NCI-H2196 treated with DMSO at 0.1 percent for 48 hours (cell line): ENCODE data around the gene MIEN1.
"Not testable (repeated sequence)": the region's sequence is repeated elsewhere in the genome, so short reads cannot be mapped to it uniquely, and the experiment has no call there.

ENCODE experiments used
- DNase-seq: peaks from one replicate; lab custom pipeline; 2025; ENCODE audit not compliant: unreplicated experiment; lab: John Stamatoyannopoulos, UW

The MIEN1 gene

DNA sequence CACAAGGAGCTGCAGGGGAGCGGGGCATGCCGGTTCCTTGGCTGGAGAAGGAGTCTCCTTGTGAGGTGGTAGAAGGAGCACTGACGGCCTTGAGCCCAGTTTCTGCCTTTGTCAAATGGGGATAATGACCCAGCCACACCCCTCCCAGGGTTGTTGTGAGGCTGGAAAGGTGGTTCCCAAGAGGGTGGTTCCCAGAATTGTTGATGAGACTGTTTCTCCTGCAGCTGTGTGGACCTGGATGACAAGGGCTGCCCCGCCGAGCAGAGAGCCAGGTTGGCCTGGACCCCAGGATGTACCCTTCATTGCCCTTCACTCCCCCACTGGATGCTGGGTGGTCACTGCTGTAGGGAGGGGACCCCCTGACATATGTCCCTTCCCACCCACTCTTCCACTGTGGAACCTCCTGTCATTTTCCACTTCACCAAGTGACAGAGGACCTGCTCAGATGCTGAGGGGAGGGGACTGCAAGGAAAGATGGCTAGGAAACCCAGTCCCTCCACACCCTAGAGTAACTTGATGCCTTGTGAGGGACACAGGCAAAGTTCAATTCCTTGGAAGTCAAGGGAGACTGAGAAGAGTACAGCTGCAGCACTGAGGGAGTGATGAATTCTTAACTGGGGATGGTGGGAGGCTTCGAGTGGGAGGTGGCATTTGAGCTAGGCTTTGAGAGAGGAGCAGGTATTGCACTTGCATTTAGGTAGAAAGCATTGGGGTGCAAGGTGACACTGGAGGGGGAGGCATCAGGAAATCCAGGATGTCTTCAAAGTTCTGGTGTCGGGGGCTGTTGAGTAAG, 10.6 kb downstream of the MIEN1 start:
- DNase-seq = no peak

DNA sequence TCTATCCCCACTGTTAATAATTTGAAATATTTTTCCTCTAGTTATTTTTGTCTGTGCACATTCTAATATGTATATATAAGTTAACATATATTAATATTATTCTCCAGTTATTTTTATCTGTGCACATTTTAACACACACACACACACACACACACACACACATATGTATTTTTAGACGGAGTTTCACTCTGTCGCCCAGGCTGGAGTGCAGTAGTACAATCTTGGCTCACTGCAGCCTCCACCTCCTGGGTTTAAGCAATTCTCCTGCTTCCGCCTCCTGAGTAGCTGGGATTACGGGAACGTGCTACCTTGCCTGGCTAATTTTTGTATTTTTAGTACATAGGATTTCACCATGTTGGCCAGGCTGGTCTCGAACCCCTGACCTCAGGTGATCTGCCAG, 12.7 kb downstream of the MIEN1 start:
- no peak for DNase-seq

DNA sequence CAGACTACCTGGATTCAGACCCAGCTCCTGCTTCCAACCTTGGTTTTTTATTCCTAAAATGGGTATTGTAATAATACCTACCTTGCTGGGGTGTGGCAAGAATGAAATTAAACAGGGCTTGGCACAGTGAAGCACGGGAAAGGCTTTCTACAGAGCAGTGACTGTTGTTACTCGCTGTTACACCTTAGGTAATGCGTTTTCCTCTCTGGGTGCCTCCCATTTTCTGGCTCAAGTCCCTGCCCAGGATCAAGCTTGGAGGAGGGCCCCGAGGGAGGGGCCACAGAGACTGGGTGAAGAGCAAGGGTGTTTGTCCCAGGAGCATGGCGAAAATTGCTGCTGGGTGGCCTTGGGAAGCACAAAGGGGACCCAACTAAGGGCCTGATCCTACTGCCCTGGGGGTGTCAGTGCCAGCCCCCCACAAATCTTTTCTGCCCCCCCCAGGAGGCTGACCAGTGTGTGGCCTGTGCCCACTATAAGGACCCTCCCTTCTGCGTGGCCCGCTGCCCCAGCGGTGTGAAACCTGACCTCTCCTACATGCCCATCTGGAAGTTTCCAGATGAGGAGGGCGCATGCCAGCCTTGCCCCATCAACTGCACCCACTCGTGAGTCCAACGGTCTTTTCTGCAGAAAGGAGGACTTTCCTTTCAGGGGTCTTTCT, 13.3 kb downstream of the MIEN1 start:
- DNase-seq = no peak

DNA sequence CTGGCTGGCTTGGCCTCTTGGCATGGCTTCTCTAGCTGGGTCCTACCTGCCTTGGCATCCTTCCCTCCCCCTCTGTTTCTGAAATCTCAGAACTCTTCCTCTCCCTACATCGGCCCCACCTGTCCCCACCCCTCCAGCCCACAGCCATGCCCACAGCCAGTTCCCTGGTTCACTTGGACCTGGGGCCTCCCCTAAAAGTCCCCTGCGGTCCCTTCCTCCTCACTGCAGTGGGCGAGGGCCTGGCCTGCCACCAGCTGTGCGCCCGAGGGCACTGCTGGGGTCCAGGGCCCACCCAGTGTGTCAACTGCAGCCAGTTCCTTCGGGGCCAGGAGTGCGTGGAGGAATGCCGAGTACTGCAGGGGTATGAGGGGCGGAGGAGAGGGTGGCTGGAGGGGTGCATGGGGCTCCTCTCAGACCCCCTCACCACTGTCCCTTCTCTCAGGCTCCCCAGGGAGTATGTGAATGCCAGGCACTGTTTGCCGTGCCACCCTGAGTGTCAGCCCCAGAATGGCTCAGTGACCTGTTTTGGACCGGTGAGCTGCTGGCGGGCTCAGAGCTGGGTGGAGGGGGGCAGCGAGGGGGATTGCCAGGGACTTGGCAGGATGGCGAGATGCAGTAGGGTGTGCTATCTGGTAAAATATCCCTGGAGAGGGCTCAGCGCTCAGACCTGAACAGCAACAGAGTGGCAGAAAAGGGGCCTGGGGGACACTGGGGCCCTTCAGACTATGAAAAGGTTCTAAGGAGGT, 14.1 kb downstream of the MIEN1 start:
- DNase-seq = no peak

DNA sequence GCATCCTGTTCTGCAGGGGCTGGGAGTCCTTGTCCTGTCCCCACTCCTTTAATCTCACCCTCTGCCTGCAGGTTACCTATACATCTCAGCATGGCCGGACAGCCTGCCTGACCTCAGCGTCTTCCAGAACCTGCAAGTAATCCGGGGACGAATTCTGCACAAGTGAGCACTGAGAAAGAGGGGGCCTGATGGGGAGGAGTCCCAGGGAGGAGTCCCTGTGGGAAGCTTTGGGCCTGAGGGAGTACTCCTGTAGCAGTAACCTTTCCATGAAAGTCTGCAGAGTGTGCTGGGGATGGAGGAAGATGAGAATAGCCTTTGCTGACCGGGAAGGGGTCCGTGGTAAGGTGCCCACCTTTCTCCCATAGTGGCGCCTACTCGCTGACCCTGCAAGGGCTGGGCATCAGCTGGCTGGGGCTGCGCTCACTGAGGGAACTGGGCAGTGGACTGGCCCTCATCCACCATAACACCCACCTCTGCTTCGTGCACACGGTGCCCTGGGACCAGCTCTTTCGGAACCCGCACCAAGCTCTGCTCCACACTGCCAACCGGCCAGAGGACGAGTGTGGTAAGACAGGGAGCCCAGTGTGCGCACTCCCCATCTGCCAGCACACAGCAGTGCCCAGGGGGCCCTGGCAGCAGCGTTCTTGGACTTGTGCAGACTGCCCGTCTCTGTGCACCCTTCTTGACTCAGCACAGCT, 14.8 kb downstream of the MIEN1 start:
- no peak for DNase-seq

DNA sequence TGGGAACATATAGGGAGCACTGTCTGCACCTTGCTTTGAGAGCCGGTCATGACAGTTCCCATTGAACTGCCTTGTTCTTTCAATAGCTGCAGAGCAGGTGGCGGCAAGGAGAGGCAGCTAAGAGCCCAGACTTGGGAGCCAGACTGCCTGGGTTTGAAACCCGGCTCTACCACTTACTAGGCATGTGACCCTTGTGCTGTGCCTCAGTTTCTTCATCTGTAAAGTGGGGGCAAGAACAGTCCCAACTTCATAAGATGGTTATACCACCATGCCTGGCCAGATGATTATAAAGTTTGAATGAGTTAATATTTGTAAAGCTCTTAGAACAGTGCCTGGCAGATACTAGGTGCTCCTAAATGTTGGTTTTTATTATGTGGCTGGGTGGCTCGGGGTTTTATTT, 16.1 kb downstream of the MIEN1 start:
- no peak for DNase-seq

DNA sequence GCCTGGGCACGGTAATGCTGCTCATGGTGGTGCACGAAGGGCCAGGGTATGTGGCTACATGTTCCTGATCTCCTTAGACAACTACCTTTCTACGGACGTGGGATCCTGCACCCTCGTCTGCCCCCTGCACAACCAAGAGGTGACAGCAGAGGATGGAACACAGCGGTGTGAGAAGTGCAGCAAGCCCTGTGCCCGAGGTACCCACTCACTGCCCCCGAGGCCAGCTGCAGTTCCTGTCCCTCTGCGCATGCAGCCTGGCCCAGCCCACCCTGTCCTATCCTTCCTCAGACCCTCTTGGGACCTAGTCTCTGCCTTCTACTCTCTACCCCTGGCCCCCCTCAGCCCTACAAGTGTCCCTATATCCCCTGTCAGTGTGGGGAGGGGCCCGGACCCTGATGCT, 18.5 kb downstream of the MIEN1 start:
- no peak for DNase-seq

DNA sequence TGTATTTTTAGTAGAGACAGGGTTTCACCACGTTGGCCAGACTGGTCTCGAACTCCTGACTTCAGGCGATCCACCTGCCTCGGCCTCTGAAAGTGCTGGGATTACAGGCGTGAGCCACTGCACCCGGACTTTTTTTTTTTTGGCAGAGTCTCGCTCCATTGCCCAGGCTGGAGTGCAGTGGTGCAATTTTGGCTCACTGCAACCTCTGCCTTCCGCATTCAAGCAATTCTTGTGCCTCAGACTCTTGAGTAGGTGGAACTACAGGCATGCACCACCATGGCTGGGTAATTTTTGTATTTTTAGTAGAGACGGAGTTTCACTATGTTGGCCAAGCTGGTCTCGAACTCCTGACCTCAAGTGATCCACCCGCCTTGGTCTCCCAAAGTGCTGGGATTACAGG, 19.3 kb downstream of the MIEN1 start:
- DNase-seq = not testable (repeated sequence)

DNA sequence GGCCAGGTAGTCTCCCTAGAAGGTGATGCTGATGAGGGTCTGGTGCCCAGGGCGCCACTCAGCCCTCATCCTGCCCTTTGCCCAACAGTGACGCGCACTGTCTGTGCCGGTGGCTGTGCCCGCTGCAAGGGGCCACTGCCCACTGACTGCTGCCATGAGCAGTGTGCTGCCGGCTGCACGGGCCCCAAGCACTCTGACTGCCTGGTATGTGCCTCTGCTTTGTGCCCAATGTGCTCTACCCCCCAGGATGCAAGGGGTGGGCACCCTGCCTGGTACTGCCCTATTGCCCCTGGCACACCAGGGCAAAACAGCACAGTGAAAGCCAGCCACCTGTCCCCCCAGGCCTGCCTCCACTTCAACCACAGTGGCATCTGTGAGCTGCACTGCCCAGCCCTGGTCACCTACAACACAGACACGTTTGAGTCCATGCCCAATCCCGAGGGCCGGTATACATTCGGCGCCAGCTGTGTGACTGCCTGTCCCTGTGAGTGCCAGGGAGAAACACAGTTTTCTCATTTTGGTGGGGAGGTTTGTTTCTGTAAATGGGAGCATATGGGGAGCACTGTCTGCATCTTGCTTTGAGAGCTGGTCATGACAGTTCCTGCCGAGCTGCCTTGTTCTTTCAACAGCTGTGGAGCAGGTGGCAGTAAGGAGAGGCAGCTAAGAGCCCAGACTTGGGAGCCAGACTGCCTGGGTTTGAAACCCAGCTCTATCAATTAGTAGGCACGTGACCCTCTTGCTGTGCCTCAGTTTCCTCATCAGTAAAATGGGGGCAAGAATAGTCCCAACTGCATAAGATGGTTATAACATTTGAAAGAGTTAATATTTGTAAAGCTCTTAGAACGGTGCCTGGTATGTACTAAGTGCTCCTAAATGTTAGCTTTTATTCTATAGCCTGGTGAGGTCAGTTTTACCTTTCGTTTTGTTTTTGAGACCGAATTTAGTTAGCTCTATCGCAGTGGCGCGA, 20.1 kb downstream of the MIEN1 start:
- DNase-seq = no peak

DNA sequence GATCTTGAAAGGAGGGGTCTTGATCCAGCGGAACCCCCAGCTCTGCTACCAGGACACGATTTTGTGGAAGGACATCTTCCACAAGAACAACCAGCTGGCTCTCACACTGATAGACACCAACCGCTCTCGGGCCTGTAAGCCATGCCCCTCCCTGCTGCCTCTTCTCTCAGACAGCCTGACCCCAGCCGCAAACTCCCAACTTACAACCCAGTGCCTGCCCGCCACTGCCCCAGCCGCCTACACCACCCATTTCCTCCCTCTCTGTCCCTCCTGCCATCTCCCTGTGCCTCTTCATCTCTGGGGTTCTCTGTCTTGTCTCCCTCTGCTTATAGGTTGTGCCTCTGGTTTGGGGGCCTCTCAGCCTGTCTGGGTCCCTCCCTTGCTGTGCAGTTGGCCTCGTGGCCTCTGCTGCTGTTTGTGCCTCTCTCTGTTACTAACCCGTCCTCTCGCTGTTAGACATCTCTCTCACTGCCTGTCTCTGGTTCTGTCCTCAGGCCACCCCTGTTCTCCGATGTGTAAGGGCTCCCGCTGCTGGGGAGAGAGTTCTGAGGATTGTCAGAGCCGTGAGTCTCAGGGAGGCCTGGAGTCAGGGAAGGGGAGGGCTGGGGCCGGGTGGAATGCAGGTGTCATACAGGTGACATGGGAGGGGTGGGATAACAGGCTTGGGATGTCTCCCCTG, 20.9 kb downstream of the MIEN1 start:
- DNase-seq = no peak

DNA sequence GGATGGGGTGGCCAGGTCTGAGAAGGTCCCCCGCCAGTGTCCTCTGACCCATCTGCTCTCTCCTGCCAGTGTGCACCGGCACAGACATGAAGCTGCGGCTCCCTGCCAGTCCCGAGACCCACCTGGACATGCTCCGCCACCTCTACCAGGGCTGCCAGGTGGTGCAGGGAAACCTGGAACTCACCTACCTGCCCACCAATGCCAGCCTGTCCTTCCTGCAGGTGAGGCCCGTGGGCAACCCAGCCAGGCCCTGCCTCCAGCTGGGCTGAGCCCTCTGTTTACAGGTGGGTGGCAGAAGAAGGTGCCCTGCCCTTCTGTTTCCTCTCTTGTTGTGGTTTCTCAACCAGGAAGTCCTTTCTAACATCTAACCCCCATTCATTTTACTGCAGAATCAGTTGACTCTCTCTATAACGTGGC, 23.4 kb downstream of the MIEN1 start:
- no peak for DNase-seq

DNA sequence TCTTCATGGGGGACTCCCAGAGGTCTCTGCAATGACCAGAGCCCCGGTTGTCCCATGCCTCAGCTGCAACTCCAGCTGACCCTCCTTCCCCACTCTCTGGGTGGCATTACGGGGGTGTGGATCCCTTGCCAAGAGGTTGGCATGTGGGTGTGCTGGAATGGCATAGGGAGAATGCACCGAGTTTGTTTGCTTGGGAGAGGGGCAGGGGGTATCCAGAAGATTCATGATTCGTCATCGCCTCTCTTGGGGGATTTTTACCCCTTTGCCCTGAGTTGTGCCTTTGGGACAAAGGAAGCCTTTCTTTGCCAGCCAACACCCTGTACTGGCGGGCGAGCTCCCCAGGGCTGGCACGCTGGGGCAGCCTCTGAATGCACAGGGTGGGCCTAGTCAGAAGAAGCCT, 23.9 kb downstream of the MIEN1 start:
- DNase-seq = no peak

DNA sequence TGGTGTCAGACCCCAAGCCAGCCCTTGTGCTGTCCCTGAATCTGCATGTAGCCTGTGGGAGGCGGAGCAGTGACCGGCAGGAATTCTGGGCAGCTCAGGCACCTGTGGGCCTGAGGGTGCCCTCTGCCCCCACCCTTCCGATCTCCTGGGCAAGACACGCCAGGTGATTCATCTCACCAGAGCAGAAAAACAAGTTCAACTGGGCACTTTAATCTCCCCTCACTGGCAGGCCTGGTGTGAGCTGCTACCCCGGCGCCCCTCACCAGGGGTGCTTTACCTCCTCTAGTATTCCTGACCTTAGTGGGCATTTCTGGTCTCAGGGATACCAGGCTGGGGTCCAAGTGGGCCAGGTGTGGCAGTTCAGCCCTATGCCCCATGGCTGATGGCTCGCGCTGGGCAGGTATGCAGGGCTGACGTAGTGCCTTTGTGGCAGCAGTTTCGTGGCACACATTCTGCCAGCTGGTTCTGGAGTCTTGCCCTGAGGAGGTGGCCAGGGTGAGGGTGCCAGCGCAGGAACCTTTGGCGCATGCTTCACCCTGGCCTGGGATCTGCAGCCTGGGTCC, 24.5 kb downstream of the MIEN1 start:
- DNase-seq = peak; percentile 17

DNA sequence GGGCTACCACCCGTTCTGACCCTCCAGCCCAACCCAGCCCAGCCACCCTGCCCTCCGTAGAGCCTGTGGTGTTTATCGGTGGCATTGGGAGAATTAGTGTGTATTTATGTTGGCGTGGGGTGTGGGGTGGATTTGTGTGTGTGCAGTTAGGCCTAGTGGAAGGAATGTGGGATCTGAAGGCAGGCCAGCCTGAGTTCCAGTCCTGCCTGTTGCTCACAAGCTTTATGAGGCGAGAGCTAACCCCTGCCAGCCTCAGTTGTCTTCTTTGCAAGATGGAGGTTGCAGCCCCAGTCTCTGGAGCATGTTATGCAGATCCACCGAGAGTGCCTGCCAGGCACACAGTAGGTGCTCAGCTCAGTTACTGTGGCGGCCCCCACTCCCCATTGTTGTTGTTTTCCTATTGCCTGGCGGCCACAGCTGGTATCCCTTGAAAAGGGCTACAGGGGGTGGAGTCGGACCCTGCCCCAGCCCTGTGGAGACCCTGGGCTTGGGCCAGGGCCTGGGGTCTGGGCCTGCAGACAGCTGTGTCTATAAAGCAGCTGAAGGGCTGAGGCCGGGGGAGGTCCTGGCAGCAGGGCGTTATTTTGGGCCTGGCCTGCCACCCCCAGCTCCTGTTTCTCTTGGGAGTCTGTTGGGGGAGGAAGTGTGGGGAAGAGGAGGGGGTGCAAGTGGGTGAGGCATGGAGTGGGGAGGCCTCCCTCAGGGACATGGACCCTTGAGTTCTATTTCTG, 25.3 kb downstream of the MIEN1 start:
- no peak for DNase-seq

DNA sequence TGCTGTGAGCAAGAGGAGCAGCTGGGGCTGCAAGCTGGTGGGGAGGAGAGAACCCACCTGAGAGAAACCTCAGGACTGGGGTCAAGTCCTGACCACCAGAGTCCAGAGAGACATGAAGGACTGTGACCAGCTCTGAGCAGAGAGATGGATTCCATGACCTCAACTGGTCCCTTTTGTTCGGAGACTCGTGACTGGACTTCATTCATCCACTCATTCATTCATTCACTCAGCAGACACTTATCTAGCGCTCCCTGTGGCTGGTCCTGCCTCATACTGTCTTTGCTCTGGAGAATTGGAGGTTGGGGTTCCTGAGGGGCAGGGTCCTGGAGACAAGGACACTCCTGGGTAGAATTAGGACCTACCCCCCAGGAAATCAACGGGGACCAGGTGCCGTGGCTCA, 26.4 kb downstream of the MIEN1 start:
- no peak for DNase-seq

DNA sequence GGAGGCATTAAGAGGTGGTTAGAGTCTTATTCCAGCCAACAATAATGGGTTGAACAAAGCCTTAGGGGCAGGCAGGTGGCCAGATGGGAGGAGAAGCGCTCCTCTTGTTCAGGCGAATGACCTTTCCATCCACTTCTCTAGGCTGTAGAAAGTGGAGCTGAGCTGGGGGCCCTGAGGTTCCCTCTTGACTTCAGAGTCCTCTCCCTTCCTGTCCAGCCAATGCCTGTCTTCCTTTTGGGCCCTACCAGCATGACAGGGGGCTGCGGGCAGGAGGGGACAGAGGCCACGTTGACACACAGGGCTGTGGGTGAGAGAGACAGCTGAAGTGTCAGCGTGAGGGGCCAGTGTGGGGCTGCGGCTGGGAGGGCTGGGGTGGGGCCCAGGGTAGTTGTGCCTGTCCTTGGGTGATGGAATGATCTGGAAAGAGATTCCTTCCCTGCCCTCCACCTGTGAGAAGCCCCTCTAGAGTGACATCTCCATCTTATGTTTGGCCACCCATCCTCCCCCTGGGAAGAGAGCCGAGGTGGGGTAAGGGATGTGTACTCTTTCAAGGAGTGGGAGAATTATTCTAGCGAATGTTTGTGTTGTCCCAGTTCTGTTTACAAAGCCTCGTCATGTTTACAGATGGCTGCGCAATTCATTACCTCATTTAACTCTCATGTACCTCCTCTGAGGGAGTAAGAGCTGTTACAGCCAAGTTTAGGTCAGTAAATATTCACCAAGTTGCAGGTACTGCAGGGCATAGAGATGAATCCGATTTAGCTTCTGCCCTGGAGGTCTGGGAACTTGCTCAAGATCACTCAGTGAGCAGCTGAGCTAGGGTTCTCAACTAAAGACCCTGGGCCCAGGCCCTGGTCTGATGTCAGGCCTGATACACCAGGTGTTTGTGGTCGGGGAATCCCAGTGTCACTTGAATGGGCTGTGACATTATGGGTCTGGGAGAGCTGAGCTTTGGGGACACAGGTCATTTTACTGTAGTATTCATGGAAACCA, 27.1 kb downstream of the MIEN1 start:
- peak; percentile 3 for DNase-seq

DNA sequence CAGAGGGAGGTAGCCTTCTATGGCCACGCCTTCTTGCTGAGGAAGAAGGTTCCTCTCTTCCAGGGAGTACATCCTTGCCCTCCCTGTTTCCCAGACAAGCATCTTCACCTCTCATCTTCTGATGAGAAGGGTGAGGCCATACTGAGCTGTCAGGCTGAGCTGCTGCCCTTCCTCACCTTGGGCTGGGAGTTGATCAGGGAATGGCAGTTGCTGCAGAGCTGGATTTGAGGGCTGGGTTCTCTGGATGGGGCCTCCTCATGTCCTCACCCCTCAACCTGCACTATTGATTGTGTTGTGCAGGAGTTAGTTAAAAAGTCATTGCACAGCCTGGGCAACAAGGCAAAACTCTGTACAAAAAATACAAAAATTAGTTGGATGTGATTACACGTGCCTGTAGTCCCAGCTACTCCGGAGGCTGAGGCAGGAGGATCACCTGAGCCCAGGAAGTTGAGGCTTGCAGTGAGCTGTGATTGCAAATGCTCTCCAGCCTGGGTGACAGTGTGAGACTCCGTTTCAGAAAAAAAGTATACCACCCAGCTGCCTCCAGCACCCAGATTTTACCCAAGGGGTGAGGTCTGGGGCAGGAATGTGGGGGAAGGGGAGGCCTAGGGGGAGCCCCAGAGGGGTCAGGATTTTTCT, 28.4 kb downstream of the MIEN1 start:
- no peak for DNase-seq
